ENCODE data around the gene SLC23A1.
"Not testable (repeated sequence)": the region's sequence is repeated elsewhere in the genome, so short reads cannot be mapped to it uniquely, and the experiment has no call there.

Gene SLC23A1

DNA sequence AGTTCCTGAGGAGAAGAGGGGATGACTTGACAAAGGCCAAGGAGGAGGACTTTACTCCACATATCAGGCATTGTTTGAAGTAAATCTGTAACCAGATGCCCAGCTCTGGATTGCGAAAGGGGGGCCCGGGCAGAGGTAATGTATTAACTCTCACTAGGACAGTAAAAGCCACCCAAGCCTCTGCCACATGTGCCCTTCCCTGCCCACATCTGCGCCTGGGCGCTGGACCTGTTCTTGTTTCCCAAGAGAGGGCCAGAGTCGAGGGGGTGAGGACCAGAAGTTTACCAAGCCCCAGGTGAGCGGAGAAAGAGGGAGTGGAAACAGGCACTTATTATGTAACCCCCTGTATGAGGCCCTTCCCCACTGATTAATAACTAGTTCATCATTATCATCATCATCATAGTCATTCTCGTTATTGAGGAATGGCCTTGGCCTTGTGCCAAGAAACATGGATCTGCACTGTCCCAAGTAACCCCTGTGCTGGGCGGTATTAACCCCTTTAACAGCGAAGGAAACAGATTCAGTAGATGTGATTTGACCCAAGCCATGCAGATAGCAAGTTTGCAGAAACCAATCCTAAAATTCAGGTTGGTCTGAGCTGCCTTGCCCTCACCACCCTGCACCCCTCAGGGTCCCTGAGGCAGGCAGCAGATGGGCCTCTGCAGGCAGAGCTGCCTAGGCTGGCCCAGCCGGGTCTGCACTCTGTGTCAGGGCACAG is at the start of gene SLC23A1:
SLC23A1 (minus strand) TSS at position 23 of the 718 bp plus-strand sequence. CDS start 44 bp downstream, outside the sequence.
- no peak for DNase-seq

DNA sequence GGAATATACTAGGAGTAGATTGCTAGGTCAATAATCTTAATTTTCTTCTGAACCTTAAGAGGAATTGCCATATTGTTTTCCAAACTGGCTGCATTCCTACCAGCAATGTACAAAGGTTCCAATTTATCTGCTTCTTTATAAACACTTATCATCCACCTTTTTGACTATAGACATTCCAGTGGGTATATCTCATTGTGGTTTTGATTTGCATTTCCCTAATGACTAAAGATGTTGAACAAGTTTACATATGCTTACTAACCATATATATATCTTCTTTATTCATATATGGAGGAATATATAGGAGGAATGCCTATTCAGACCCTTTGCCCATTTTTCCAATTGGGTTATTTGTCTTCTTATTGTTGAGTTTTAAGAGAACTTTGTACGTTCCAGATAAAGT is 48.6 kb upstream of the SLC23A1 start:
- DNase-seq: no peak

DNA sequence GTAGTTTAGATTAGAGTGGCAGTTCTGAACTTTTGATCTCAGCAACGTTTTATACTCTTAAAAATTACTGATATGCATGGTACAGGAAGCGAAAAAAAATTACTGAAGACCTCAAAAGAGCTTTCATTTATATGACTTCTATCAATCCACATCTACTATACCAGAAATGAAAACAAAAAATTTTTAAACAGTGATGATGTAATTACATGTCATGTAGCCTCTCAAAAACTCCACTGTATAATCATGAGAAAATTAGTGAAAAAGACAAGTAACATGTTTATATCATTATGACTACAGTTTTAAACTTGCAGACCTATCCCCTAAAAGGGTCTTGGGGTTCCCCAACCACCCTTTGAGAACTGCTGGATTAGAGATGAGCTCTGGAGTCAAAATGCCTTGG is 46.9 kb upstream of the SLC23A1 start:
- DNase-seq: no peak

DNA sequence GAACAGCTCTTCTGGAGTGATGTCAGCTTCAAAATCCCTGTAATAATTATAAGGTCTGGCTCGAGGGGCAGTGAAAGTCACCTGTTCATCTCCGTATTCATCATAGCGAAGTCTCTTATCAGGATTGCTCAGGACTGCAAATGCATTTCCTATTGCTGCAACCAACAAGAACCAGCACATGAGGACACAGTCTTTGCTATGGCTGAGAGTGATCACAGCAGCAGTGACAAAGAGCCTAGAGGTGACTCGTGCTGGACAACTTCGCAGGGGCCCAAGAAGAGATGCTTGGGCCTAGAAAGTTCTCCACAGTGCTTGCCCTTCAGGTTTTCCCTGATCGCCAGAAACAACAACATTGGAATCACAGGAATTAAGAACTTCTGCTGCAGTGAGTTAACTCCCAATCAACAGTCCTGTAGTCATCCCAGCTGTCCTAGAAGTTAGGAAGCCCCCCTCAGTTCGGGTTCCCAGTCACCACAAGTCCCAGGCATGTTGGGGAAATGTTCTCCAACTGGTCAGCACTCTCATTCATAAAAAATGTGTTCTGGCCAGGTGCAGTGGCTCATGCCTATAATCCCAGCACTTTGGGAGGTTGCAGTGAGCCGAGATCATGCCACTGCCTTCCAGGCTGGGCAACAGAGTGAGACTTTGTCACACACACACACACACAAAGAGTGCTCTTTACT is 43.2 kb upstream of the SLC23A1 start:
- no peak for DNase-seq

DNA sequence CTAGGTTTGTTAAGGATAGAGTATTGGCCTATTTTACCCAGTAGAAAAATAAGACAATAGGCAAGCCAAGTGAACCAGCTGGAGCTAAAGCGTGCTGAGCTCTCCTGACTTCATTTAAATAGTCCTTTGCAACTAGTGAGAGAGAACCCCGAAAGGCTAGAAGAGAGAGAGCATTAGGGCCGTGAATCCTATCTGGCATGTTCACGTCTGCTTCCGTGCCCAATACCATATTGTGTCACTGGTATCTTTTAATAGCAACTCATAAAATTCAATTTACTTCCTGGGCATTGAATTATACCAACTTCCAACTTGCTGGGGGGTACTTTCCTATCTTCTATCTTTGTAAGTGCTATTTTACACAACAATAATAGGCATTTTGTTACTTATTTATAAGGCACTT is 42.4 kb upstream of the SLC23A1 start:
- no peak for DNase-seq

DNA sequence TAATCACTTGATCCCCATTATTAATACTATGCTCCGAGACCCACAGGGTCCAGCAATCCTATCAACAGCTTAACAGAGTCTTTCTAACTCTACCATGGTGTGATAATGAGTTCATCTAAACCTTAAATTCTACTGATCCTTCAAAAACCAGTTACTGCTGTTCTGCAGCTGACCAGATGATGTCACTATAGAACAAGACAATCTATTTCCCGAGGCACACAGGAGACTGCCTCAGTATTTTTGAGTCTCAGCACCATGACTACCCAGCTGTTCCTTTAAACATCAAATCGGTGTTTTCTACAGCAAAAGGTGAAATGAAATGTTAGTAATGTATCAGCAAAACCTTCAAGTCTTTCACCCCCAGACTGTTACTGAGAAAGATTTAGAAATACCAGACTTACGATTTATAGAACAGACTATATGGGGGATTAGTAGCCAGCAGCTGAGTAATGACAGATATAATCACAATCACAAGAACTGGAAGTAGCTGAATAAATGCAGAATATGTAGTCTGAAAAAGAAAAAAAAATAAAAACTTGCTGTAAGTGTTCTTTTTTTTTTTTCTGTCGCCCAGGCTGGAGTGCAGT is 39.3 kb upstream of the SLC23A1 start:
- DNase-seq: peak; percentile 81

DNA sequence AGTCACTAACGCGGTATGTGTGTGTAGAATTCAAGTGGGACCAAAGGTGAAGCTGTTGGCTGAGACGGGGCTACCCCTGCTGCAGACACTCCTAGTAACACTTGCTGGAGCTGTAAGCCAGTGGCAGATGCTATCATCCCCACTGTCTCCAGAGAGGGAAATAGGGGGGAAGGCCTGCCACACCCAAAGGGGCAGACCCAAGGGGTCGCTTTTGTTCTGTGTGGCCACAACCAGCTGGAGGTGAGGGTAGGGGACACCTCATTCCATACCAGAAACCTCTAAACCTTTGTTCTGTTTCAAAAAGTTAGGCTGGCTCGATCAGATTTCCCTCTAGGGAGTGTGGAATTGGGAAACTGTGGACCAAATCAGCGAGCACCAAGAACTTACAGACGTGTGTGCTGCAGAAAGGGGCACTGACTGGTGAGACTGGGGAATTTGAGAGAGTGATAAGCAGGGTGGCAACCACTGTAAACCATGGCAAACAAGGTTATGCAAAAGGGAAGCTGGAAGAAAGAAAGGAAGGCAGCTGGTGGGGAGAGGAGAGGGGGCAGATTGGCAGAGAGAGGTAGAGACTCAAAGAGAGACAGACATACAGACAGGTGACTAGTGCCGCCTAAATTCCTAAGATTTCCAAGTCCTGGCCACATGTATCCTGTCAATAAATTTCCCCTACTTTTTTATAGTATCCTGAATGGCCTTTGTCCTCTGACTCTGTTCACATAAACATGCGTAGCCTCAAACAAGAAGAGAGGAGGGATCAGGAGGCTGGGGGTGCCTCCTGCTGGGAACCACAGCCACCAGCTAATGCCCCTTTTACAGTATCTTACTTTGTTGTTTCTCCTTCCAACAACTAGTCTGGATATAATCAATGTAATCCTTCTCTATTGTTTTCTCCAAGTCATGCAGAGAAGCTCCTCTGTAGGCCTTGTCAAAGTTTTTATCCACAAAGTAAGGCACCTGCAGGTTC is 36.4 kb upstream of the SLC23A1 start:
- no peak for DNase-seq

DNA sequence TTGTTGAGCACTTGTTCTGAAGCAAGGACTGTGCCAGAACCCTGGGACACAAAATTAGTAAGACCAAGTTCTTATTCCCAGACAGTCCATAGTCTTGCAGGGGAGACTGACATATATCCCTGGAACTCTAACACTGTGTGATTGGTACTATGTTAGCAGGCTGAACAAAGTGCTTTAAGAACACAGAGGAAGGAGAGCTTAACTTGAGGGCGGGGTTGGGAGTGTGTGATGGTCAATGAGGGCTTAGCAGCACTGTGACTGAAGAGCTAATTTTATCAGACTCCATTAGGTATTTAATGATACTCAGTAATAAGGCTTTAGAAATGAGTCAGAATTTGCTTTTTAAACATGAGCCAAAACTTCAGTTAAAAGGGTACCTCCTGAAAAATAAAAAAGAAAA is 35.7 kb upstream of the SLC23A1 start:
- DNase-seq: no peak

DNA sequence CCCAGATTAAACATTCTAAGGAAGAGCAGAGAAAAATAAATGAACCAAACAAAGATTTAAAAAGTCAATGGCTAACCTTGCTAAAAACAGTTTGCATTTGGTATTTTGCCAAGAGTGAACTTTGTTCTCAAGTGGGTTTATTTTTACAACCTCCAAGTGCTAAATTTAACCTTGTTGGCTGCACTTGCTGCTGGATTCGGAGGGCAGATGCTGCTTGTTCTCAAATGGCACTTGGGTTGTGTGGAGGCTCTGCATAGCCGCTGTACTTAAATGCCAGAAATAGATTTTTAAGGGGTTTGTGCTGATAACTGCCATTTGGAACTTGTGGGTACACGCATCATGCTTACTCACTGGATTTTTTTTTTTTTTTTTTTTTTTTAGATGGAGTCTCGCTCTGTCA is 34.1 kb upstream of the SLC23A1 start:
- no peak for DNase-seq

DNA sequence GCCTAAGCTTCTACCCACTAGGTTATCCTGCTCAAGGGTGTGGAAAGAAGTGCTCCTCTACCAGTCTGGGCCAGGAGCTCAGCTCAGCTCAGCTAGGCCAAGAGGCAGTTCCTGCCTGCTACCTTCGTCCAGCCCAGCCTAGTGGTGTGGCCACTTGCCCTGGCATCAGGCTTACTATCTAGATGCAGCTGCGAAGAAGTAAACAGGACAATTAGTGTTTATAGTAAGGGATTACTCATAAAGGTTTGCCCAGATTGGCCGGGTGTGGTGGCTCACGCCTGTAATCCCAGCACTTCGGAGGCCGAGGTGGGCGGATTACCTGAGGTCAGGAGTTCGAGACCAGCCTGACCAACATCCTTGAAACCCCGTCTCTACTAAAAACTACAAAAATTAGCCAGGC is 33.6 kb upstream of the SLC23A1 start:
- DNase-seq: no peak

DNA sequence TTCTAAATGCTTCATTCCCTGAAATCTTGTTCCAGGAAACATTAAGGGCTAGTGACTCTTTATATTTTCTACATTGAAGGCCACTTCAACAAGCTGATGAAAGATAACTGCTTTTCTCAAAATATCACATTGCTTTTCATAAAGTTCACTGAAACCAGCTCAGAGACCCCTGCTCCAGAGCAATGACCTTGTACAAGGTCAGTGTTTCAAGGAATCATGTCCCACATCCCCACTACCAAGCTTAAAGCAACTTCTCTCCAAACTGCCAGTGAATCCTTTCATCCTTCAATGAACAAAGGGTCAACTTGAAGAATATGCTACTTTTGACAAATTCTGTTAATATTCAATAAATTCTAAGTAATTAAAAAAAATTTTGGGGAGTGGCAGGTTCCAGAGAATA is 32.8 kb upstream of the SLC23A1 start:
- no peak for DNase-seq

DNA sequence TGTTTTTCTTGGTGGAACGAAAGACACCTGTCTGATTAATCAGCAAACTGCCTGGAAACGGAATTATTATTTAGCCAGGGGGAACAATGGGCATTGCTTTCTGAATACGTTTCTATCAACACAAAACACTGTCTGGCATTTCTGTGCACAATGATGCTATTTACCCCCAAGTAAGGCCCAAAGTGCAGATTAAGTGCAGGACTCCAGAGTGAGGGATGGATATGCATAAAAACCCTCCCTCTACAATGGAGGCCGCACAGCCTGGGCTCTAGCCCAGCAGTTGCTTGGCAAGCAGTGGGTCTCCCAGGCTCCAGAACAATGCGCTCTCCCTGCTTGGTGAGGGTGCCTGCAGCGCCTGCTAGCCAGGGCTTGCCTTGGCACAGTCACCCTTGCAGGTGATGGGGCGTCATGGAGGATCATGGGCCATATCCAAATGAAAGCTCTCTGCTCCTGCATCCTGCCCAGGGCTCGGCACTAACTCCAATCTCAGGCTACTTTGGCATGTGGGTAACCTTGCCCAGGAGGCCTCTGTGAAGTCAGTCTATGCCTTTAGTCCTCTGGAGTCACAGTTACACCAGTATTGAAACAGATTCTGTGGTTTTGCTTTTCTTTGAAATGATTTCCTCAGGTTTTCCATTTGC is 32.2 kb upstream of the SLC23A1 start:
- no peak for DNase-seq

DNA sequence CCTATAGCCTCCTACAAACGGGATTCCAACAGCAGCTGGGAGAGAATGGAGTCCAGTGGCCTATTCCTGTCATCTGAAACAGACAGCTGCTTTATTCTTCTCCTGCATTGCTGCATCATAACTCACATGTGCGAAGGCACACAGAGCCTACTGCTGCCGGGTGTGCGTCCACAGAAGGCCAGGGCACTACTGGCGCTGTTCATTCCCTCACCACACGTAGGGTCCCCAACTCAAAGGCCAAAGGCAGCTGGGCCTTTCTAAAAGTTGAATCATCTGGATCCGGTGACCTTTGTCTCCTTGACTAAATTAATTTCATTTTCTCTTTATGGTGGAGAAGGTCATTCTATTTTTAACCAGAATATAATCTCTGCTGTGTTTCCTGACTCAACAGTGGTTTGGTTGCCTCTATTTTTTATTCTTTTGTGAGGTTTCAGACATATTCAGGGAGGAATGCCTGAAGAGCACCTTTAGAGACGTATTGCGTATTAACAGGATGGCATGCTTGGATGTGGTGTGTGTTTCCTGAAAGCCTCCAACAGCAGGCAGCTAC is 31.6 kb upstream of the SLC23A1 start:
- DNase-seq: no peak

DNA sequence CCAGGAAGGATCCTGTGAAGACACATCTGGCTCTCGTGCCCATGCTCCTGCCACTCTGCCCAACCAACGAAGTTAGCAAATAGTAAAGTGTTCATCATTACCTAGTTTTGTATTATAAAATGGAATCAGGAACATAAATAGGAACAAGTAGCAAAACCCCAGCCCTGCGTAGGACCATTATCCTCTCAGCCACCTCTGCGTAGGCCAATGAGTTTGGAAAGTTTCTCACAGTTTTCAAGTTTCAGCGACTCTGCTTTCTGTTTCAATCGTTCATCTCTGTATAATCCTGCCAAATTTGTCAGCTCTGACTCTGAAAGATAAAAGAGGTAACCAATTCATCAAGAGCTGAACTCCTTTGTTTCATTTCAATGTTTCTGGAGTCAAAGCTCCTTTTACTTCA is 30.9 kb upstream of the SLC23A1 start:
- no peak for DNase-seq

DNA sequence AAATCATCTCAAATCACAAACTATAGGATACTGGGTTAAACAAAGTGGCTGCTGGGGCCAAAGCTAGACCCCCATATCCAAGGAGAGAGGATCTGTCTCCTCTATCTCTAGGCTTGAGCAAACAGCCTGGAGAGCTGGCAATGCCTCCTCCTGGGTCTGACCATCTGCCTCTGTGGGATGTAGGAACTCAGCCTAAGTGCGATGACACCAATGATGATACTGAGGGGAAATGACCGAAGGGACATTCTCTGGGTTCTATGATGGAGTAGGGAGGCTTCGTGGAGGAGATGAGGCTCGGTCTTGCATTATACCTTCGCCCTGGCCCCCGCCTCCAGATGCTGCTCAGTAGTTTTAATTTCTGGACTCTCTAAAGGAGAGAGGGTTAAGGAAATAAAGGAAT is 30.1 kb upstream of the SLC23A1 start:
- no peak for DNase-seq

DNA sequence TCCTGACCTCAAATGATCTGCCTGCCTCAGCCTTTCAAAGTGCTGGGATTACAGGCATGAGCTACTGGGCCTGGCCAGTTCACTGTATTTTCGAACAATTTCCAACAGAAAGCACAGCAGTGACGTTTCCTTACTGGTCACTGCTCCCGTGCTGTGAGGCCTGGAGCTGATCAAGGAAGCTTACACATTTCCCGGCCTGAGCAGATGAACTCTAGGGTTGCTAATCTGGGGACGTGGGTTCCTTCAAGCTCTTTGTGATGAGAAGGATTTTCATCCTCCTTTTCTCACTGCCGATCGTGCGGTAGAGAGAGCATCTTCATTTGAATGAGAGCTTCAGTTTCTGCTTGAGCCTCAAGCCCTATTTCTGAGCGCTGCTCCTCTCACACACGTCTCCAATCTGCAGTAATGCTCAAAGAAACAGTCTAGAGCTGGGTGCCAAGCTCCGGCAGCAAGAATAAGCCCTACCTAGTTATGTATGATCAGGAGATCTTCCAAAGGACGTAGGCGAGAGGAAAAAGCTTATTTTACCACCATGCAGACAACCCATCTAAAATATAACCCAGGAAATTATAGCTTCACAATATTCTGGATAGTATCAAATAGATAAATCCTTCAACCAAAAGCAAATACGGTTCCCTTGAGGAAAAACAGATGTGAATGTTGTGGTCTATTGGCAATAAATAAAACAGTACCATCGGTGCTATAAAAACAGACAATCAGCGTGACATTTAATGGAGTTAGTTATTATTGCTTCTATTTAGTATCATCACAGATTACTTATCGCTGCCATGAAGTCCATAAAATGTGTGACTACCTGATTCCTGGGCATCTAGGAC is 28.1 kb upstream of the SLC23A1 start:
- DNase-seq: no peak

DNA sequence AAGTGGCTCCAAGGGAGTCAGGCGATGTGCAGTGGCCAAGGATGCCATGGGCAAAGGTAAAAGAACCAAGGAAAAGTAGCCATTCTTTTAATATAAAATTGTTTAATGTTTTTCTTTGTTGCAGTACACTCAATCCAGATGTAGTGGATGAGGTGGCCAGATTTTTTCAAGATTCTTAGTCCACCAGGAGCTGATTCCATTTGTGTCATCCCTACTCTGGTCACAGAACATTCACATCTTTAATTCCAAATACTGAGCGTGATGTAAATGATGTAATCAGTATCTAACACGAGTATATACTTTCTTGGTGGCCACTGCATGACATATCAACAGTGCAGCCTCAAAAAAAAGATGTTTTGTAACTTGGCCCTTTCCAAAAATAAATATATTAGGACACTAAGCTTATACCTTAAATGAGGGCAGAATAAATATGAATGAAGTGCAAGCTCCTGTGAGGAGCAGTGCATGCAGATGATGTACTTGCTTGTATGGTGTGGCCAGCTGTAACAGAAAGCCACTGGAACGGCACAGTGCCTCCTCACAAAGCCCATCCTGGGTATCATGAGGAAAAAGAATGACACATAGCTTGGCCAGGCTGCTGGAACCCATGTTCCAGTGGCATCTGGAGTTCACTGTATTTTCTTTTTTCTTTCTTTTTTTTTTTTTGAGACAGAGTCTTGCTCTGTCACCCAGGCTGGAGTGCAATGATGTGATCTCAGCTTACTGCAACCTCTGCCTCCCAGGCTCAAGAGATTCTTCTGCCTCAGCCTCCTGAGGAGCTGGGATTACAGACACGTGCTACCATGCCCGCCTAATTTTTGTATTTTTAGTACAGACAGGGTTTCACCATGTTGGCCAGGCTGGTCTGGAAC is 27.3 kb upstream of the SLC23A1 start:
- DNase-seq: no peak

DNA sequence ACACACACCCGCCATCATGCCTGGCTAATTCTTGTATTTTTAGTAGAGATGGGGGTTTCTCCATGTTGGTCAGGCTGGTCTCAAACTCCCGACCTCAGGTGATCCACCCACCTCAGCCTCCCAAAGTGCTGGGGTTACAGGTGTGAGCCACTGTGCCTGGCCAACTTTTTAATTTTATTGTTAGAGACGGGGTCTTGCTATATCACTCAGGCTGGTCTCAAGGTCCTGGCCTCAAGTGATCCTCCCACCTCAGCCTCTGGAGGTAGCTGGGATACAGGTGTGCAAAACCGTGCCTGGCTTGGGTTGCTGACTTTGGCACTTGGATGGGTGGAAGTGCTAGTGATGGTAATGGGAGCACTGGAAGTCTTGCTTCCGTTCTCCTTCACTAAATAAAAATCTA is 26.0 kb upstream of the SLC23A1 start:
- not testable (repeated sequence) for DNase-seq

DNA sequence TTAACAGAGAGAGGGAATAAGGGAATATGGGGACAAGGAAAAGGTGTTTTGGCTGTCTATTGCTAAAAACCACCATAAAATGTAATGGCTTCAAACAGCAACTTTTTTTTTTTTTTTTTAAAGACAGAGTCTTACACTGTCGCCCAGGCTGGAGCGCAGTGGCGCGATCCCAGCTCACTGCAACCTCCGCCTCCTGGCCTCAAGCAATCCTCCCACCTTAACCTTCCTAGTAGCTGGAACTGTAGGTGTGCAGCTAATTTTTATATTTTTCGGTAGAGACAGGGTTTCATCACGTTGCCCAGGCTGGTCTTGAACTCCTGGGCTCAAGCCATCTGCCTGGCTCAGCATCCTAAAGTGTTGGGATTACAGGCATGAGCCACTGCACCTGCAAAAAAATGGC is 25.1 kb upstream of the SLC23A1 start:
- no peak for DNase-seq

DNA sequence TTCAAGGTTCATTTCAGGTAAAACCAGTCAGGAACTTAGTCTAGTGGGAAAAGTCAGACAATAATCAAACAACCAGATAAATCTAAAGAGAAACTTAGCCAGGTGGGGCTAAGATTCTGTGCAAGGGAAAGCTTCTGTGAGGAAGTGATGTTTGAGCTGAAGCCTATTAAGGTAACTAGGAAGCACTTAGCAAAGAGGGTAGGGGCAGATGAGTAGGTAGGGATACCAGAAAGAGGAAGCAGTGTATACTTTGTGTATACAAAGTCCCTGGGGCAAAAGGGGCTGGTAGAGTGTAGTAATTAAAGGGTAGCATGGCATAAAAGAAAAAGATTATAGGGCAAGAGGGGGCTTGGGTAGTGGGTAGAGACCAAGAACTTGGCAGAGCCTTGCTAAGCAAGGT is 24.4 kb upstream of the SLC23A1 start:
- no peak for DNase-seq
